HFFc6 (cell line): ENCODE data around the gene LILRA5. TPM values are rescaled to one million over a fixed set of nuclear protein-coding genes. Genes with fewer than 3 reads are reported as not detected.
"Not testable (repeated sequence)": the region's sequence is repeated elsewhere in the genome, so short reads cannot be mapped to it uniquely, and the experiment has no call there.

Source experiments
- DNase-seq: peaks from one replicate; pipeline ENCODE4 v3.0.0-alpha.2; 2018
- H3K27ac Mint-ChIP-seq: 2 replicates; pipeline ENCODE4 v1.8.0; 2020; ENCODE audit warnings: mild to moderate bottlenecking, mixed read lengths
- H3K27me3 Mint-ChIP-seq: 2 replicates; pipeline ENCODE4 v1.8.0; 2021; ENCODE audit warnings: mild to moderate bottlenecking, moderate library complexity, mixed read lengths; ENCODE audit not compliant: insufficient read depth
- H3K36me3 Mint-ChIP-seq: 2 replicates; pipeline ENCODE4 v1.8.0; 2021; ENCODE audit warnings: low read depth, mixed read lengths
- H3K4me1 Mint-ChIP-seq: 2 replicates; pipeline ENCODE4 v1.8.0; 2020; ENCODE audit warnings: low read depth, mixed read lengths
- H3K4me3 Mint-ChIP-seq: 2 replicates; pipeline ENCODE4 v1.8.0; 2020; ENCODE audit warnings: mild to moderate bottlenecking, moderate library complexity, mixed read lengths
- H3K9me3 Mint-ChIP-seq: 2 replicates; pipeline ENCODE4 v1.8.0; 2020; ENCODE audit warnings: mild to moderate bottlenecking, mixed read lengths
- CTCF ChIP-seq: fragments of 200-600 bp; sonication (generic); IDR thresholded peaks from 2 replicates; pipeline ENCODE4 v1.5.0; 2021; ENCODE audit warnings: antibody characterized with exemption, mild to moderate bottlenecking
- total RNA-seq, 6 experiments: library from RNA; stranded (reverse); fragmentation: NEBNext Ultra II Directional; extraction: Animal tissue kit (Norgen Biotek cat#: 25700); gene quantifications; 2 replicates in 1 of 6; 3 replicates in 5 of 6; pipeline ENCODE4 v1.2.3, GENCODE V29; 2021

LILRA5 gene
- total RNA-seq, 6 experiments from 2014 or later, result not detected

GRCh38 chr19:54322934-54323333 lies 10.0 kb upstream of the LILRA5 start:
- peaks cover 21% of the 10 kb centered on the region for H3K27me3 Mint-ChIP-seq
- DNase-seq, H3K4me3 Mint-ChIP-seq, H3K36me3 Mint-ChIP-seq, H3K4me1 Mint-ChIP-seq, H3K27ac Mint-ChIP-seq, H3K9me3 Mint-ChIP-seq: not testable (repeated sequence)
- TF ChIP-seq CTCF, result peak; percentile 57

GRCh38 chr19:54322295-54322694 lies 9.3 kb upstream of the LILRA5 start:
- not testable (repeated sequence) for H3K4me3 Mint-ChIP-seq, H3K9me3 Mint-ChIP-seq, H3K27ac Mint-ChIP-seq, DNase-seq, H3K4me1 Mint-ChIP-seq, H3K36me3 Mint-ChIP-seq
- H3K27me3 Mint-ChIP-seq, result peaks cover 24% of the 10 kb centered on the region

GRCh38 chr19:54319892-54320670 lies 7.1 kb upstream of the LILRA5 start:
- no peaks in the 10 kb centered on the region for H3K9me3 Mint-ChIP-seq
- no peak for DNase-seq
- no peak overlapping the region for H3K27ac Mint-ChIP-seq
- no peak for TF ChIP-seq CTCF
- no peaks in the 10 kb centered on the region for H3K36me3 Mint-ChIP-seq
- no peak overlapping the region for H3K4me3 Mint-ChIP-seq
- H3K4me1 Mint-ChIP-seq, result no peaks in the 10 kb centered on the region
- peaks cover 21% of the 10 kb centered on the region for H3K27me3 Mint-ChIP-seq

GRCh38 chr19:54319049-54319448 lies 6.1 kb upstream of the LILRA5 start:
- Mint-ChIP-seq H3K9me3 (no peaks in the 10 kb centered on the region), H3K36me3 (no peaks in the 10 kb centered on the region), H3K4me1 (no peaks in the 10 kb centered on the region), H3K27me3 (peaks cover 21% of the 10 kb centered on the region), H3K27ac (no peak overlapping the region), H3K4me3 (no peak overlapping the region)
- DNase-seq, result no peak
- no peak for TF ChIP-seq CTCF

GRCh38 chr19:54317965-54318240 lies 4.9 kb upstream of the LILRA5 start:
- peaks cover 27% of the 10 kb centered on the region for H3K27me3 Mint-ChIP-seq
- H3K4me1 Mint-ChIP-seq, result no peaks in the 10 kb centered on the region
- no peaks in the 10 kb centered on the region; the same call in 1 of the 2 replicates for H3K36me3 Mint-ChIP-seq
- H3K4me3 Mint-ChIP-seq, result no peak overlapping the region
- no peak for TF ChIP-seq CTCF
- no peaks in the 10 kb centered on the region for H3K9me3 Mint-ChIP-seq
- H3K27ac Mint-ChIP-seq, result no peak overlapping the region
- no peak for DNase-seq

GRCh38 chr19:54317108-54317964 lies 4.4 kb upstream of the LILRA5 start:
- H3K4me3 Mint-ChIP-seq, result no peak overlapping the region
- TF ChIP-seq CTCF, result no peak
- DNase-seq, result no peak
- no peaks in the 10 kb centered on the region; the same call in 1 of the 2 replicates for H3K36me3 Mint-ChIP-seq
- H3K27me3 Mint-ChIP-seq, result peaks cover 32% of the 10 kb centered on the region
- H3K27ac Mint-ChIP-seq, result no peak overlapping the region
- no peaks in the 10 kb centered on the region for H3K9me3 Mint-ChIP-seq
- no peaks in the 10 kb centered on the region for H3K4me1 Mint-ChIP-seq
